TTC549 (cell line): ENCODE data around the gene HIPK4.

Experiments
- FAIRE-seq: peaks from 2 replicates; lab custom pipeline; 2012; peaks lifted over from hg19 to GRCh38; lab: Jason Lieb, UNC

HIPK4 gene

GRCh38 chr19:40365613-40366401, 24.2 kb downstream of the HIPK4 start:
- no peak for FAIRE-seq

GRCh38 chr19:40365010-40365409, 25.0 kb downstream of the HIPK4 start:
- FAIRE-seq: no peak

- no peak for FAIRE-seq
These were observed 26.9 kb downstream of the HIPK4 start for GRCh38 chr19:40363069-40363468.

- no peak for FAIRE-seq
These were observed 27.8 kb downstream of the HIPK4 start for GRCh38 chr19:40362160-40362559.

GRCh38 chr19:40360708-40361241, 29.2 kb downstream of the HIPK4 start:
- no peak for FAIRE-seq

GRCh38 chr19:40360020-40360707, 29.8 kb downstream of the HIPK4 start:
- no peak for FAIRE-seq

- no peak for FAIRE-seq
These were observed 31.2 kb downstream of the HIPK4 start for GRCh38 chr19:40358773-40359172.

- FAIRE-seq: no peak
These were observed 32.3 kb downstream of the HIPK4 start for GRCh38 chr19:40357640-40358039.

- FAIRE-seq: no peak
These were observed 33.0 kb downstream of the HIPK4 start for GRCh38 chr19:40356681-40357595.

GRCh38 chr19:40355975-40356680, 33.9 kb downstream of the HIPK4 start:
- no peak for FAIRE-seq

GRCh38 chr19:40348961-40349507, 40.9 kb downstream of the HIPK4 start:
- no peak for FAIRE-seq

- FAIRE-seq: peak; percentile 59
These were observed 41.7 kb downstream of the HIPK4 start, which contains the start of the genes C19orf47 and PLD3 for GRCh38 chr19:40348125-40348913. C19orf47 (minus strand) TSS chr19:40348397; CDS start chr19:40341857, 6,540 bp downstream. PLD3 (plus strand) TSS chr19:40348695; CDS start chr19:40366484, 17,789 bp downstream.

- no peak for FAIRE-seq
These were observed 45.6 kb downstream of the HIPK4 start for GRCh38 chr19:40344422-40344821.

GRCh38 chr19:40342644-40343311, 47.2 kb downstream of the HIPK4 start:
- no peak for FAIRE-seq

GRCh38 chr19:40341601-40342482, 48.1 kb downstream of the HIPK4 start:
- no peak for FAIRE-seq

- no peak for FAIRE-seq
These were observed 50.8 kb downstream of the HIPK4 start for GRCh38 chr19:40339018-40339728.

GRCh38 chr19:40337594-40337993, 52.4 kb downstream of the HIPK4 start:
- no peak for FAIRE-seq

- no peak for FAIRE-seq
These were observed 52.9 kb downstream of the HIPK4 start for GRCh38 chr19:40337107-40337506.
